Measurements from ENCODE around the gene SLC25A1.

DNA sequence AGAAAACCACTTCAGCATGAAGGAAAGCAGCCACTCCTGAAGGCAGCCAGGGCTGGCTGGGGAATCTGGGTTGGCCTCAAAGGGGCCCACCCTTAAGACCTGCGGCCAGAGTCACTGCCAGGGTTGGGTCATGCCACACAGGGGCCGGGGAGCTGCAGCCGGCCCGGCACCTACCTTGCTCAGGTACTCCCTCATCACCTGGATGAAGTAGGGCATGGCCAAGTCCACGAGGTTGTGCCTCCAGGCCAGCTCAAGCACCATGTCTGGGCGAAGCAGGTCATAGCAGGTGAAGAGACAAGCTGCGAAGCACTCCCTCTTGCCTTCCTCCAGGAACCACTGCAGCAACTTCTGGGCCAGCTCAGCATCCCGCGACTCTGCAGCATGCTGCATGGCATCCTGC, 4.7 kb upstream of the SLC25A1 start:
- TF ChIP-seq, protein P1, sequence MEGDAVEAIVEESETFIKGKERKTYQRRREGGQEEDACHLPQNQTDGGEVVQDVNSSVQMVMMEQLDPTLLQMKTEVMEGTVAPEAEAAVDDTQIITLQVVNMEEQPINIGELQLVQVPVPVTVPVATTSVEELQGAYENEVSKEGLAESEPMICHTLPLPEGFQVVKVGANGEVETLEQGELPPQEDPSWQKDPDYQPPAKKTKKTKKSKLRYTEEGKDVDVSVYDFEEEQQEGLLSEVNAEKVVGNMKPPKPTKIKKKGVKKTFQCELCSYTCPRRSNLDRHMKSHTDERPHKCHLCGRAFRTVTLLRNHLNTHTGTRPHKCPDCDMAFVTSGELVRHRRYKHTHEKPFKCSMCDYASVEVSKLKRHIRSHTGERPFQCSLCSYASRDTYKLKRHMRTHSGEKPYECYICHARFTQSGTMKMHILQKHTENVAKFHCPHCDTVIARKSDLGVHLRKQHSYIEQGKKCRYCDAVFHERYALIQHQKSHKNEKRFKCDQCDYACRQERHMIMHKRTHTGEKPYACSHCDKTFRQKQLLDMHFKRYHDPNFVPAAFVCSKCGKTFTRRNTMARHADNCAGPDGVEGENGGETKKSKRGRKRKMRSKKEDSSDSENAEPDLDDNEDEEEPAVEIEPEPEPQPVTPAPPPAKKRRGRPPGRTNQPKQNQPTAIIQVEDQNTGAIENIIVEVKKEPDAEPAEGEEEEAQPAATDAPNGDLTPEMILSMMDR (conservative IDR thresholded peaks at IDR 0.05; ENCODE audit: low read depth in 2 of 2) = no peak
- TF ChIP-seq EZH2phosphoT487 (IDR thresholded peaks at IDR 0.05; ENCODE audit: unreplicated experiment) (no peak), EZH2 (IDR thresholded peaks at IDR 0.05; ENCODE audit: low read depth, unreplicated experiment) (no peak), POLR2AphosphoS5 (IDR thresholded peaks at IDR 0.05; ENCODE audit: low read depth) (no peak)

Measured in GM23338 (cell line).